ENCODE data around the gene CTNND2.

GRCh38 chr5:11770310-11770709 is 133.9 kb downstream of the CTNND2 start:
- TF ChIP-seq CTCF (IDR thresholded peaks at IDR 0.05; ENCODE audit: poor library complexity, severe bottlenecking) (no peak), SMC3 (conservative IDR thresholded peaks at IDR 0.05; ENCODE audit: poor library complexity) (no peak), EZH2 (IDR thresholded peaks at IDR 0.05; ENCODE audit: borderline replicate concordance, insufficient read depth, low read length, poor library complexity, severe bottlenecking) (no peak), TAF1 (IDR thresholded peaks at IDR 0.05; ENCODE audit: low read depth) (no peak), MXI1 (conservative IDR thresholded peaks at IDR 0.05; ENCODE audit: poor library complexity, severe bottlenecking) (no peak), POLR2AphosphoS5 (IDR thresholded peaks at IDR 0.05) (no peak), RAD21 (conservative IDR thresholded peaks at IDR 0.05) (no peak), EP300 (conservative IDR thresholded peaks at IDR 0.05; ENCODE audit: poor library complexity, severe bottlenecking) (no peak)
